Upper lobe of left lung (tissue), 4 donors: ENCODE results near the gene SLC12A2.

ENCODE experiments used
- POLR2A ChIP-seq, 4 donors: fragments of 450-650 bp; IDR thresholded peaks; one replicate each; pipeline ENCODE4 v1.5.1; 2016 to 2017; ENCODE audit warnings: antibody characterized with exemption in 4 of 4, mild to moderate bottlenecking in 2 of 4
- POLR2AphosphoS5 ChIP-seq, 2 donors: sonication (generic); formaldehyde crosslinking; IDR thresholded peaks; one replicate each; pipeline ENCODE4 v1.5.1; 2017; ENCODE audit warnings: antibody characterized with exemption in 2 of 2
- TF ChIP-seq, protein P1 (sequence below), 6 experiments: fragments of 450-650 bp in 4 of 6; fragments of 200-600 bp in 2 of 6; sonication (generic) in 2 of 6; IDR thresholded peaks; one replicate each; pipeline ENCODE4 v1.5.1; 2016 to 2019; ENCODE audit warnings: antibody characterized with exemption in 6 of 6

- TF ChIP-seq POLR2A (IDR thresholded peaks at IDR 0.05): no peak
- TF ChIP-seq, protein P1, sequence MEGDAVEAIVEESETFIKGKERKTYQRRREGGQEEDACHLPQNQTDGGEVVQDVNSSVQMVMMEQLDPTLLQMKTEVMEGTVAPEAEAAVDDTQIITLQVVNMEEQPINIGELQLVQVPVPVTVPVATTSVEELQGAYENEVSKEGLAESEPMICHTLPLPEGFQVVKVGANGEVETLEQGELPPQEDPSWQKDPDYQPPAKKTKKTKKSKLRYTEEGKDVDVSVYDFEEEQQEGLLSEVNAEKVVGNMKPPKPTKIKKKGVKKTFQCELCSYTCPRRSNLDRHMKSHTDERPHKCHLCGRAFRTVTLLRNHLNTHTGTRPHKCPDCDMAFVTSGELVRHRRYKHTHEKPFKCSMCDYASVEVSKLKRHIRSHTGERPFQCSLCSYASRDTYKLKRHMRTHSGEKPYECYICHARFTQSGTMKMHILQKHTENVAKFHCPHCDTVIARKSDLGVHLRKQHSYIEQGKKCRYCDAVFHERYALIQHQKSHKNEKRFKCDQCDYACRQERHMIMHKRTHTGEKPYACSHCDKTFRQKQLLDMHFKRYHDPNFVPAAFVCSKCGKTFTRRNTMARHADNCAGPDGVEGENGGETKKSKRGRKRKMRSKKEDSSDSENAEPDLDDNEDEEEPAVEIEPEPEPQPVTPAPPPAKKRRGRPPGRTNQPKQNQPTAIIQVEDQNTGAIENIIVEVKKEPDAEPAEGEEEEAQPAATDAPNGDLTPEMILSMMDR (IDR thresholded peaks at IDR 0.05): no peak
- TF ChIP-seq POLR2AphosphoS5 (IDR thresholded peaks at IDR 0.05): no peak
These were observed 25.6 kb downstream of the SLC12A2 start for GRCh38 chr5:128109138-128109537.
